Large intestine (tissue), 12 donors: ENCODE measurements around the gene FFAR2. TPM values are rescaled to one million over a fixed set of nuclear protein-coding genes. Genes with fewer than 3 reads are reported as not detected.
"Not testable (repeated sequence)": the region's sequence is repeated elsewhere in the genome, so short reads cannot be mapped to it uniquely, and the experiment has no call there.

Source experiments
- DNase-seq, 2 donors: peaks; one replicate each; pipeline versions ENCODE4 v3.0.0 to v3.0.0-alpha.2; 2013
- H3K27ac ChIP-seq: one replicate; pipeline ENCODE4 v1.5.1; 2013; ENCODE audit warnings: low read length
- H3K27me3 ChIP-seq: 2 replicates; pipeline ENCODE4 v1.6.1; 2013; ENCODE audit warnings: low read length; ENCODE audit not compliant: control insufficient read depth, insufficient read depth
- H3K36me3 ChIP-seq: 2 replicates; pipeline ENCODE4 v1.6.1; 2013; ENCODE audit warnings: low read length; ENCODE audit not compliant: control insufficient read depth, insufficient read depth
- H3K4me1 ChIP-seq: one replicate; pipeline ENCODE4 v1.6.1; 2013; ENCODE audit warnings: low read length; ENCODE audit not compliant: control insufficient read depth, insufficient read depth
- H3K4me3 ChIP-seq: one replicate; pipeline ENCODE4 v1.5.1; 2013; ENCODE audit warnings: low read length
- H3K9me3 ChIP-seq: one replicate; pipeline ENCODE4 v1.6.1; 2013; ENCODE audit warnings: mild to moderate bottlenecking, low read depth, low read length, moderate library complexity; ENCODE audit not compliant: control insufficient read depth
- WGBS: methylation state at CpG from one replicate; pipeline ENCODE4 v1.1.5; 2013; ENCODE audit warnings: low lambda C conversion rate; ENCODE audit not compliant: insufficient coverage; 5-methylcytosine and 5-hydroxymethylcytosine counted together
- long read RNA-seq, 11 donors: transcript quantifications; one replicate each; lab custom pipeline, GENCODE V29; 2026
- polyA plus RNA-seq: library from polyadenylated mRNA; unstranded; fragments of 120-200 nt; gene quantifications from one replicate; pipeline ENCODE4 v1.2.1, GENCODE V29; 2013

The FFAR2 gene
- 3.1 TPM for polyA plus RNA-seq
- long read RNA-seq, donor 1, partial matches to known transcripts, result 0 of 1 reads
- long read RNA-seq, donor 1, other reads (novel, unspliced or antisense), result 0 of 1 reads
- long read RNA-seq, donor 2, transcript FFAR2-201 (1 exons, 2,051 nt), result major isoform, 7 of 7 reads
- long read RNA-seq, donor 2, partial matches to known transcripts, result 0 of 7 reads
- long read RNA-seq, donor 2, other reads (novel, unspliced or antisense), result 0 of 7 reads
- long read RNA-seq, donor 3, result 0 reads
- long read RNA-seq, donor 4, result 0 reads
- long read RNA-seq, donor 5, result 0 reads
- long read RNA-seq, donor 6, partial matches to known transcripts, result 0 of 4 reads
- long read RNA-seq, donor 6, other reads (novel, unspliced or antisense), result 0 of 4 reads
- long read RNA-seq, donor 7, partial matches to known transcripts, result 0 of 1 reads
- long read RNA-seq, donor 7, other reads (novel, unspliced or antisense), result 0 of 1 reads
- long read RNA-seq, donor 8, partial matches to known transcripts, result 0 of 2 reads
- long read RNA-seq, donor 8, other reads (novel, unspliced or antisense), result 0 of 2 reads
- long read RNA-seq, donor 9, result 0 reads
- long read RNA-seq, donor 10, partial matches to known transcripts, result 0 of 1 reads
- long read RNA-seq, donor 10, other reads (novel, unspliced or antisense), result 0 of 1 reads
- long read RNA-seq, donor 11, transcript FFAR2-201 (1 exons, 2,051 nt), result major isoform, 5 of 6 reads
- long read RNA-seq, donor 11, partial matches to known transcripts, result 0 of 6 reads
- long read RNA-seq, donor 11, other reads (novel, unspliced or antisense), result 0 of 6 reads

GRCh38 chr19:35447606-35448469 is at the start of gene FFAR2:
FFAR2 (plus strand) TSS chr19:35448257; CDS start chr19:35449715, 1,458 bp downstream.
- WGBS, result 69% methylated on average over 7 of the region's 12 CpGs
- Histone ChIP-seq H3K27me3 (no peaks in the 10 kb centered on the region), H3K9me3 (peaks cover 4% of the 10 kb centered on the region), H3K36me3 (no peaks in the 10 kb centered on the region), H3K4me3 (no peak within 1 kb of the TSS), H3K4me1 (peaks cover 16% of the 10 kb centered on the region), H3K27ac (peak within 1 kb of the TSS; percentile 48)
- no peak for DNase-seq

GRCh38 chr19:35398570-35398969 is 49.5 kb upstream of the FFAR2 start:
- Histone ChIP-seq H3K27me3 (no peaks in the 10 kb centered on the region), H3K4me1 (peaks cover 4% of the 10 kb centered on the region), H3K36me3 (no peaks in the 10 kb centered on the region), H3K4me3 (no peak overlapping the region), H3K27ac (no peak overlapping the region), H3K9me3 (no peaks in the 10 kb centered on the region)
- 95% methylated on average over 3 of the region's 12 CpGs for WGBS
- DNase-seq, result no peak

GRCh38 chr19:35399231-35399630 is 48.8 kb upstream of the FFAR2 start:
- Histone ChIP-seq H3K9me3 (no peaks in the 10 kb centered on the region), H3K4me1 (peaks cover 4% of the 10 kb centered on the region), H3K27me3 (no peaks in the 10 kb centered on the region), H3K4me3 (no peak overlapping the region), H3K36me3 (no peaks in the 10 kb centered on the region), H3K27ac (no peak overlapping the region)
- no peak for DNase-seq
- no CpG with 5 or more reads among the region's 4 CpGs for WGBS

GRCh38 chr19:35399948-35400772 is 47.9 kb upstream of the FFAR2 start:
- no peaks in the 10 kb centered on the region for H3K27me3 ChIP-seq
- H3K36me3 ChIP-seq, result no peaks in the 10 kb centered on the region
- no peak overlapping the region for H3K4me3 ChIP-seq
- no peak overlapping the region for H3K27ac ChIP-seq
- 50% methylated on average over 2 of the region's 10 CpGs for WGBS
- peaks cover 4% of the 10 kb centered on the region for H3K4me1 ChIP-seq
- no peak for DNase-seq
- H3K9me3 ChIP-seq, result no peaks in the 10 kb centered on the region

GRCh38 chr19:35400773-35401100 is 47.3 kb upstream of the FFAR2 start:
- peaks cover 2% of the 10 kb centered on the region for H3K4me1 ChIP-seq
- no peak overlapping the region for H3K27ac ChIP-seq
- no peaks in the 10 kb centered on the region for H3K36me3 ChIP-seq
- H3K9me3 ChIP-seq, result no peaks in the 10 kb centered on the region
- H3K4me3 ChIP-seq, result no peak overlapping the region
- no peaks in the 10 kb centered on the region for H3K27me3 ChIP-seq
- DNase-seq, result no peak
- WGBS, result no CpG with 5 or more reads among the region's 7 CpGs

- not testable (repeated sequence) for H3K36me3 ChIP-seq, DNase-seq, H3K9me3 ChIP-seq, H3K4me1 ChIP-seq, H3K27ac ChIP-seq, H3K4me3 ChIP-seq, H3K27me3 ChIP-seq
- no CpG with 5 or more reads among the region's 9 CpGs for WGBS
Observed at GRCh38 chr19:35401416-35401815, 46.6 kb upstream of the FFAR2 start.

- no peaks in the 10 kb centered on the region for H3K9me3 ChIP-seq
- WGBS, result 92% methylated on average over 2 of the region's 8 CpGs
- DNase-seq, result no peak
Observed at GRCh38 chr19:35403116-35403760, 44.8 kb upstream of the FFAR2 start.

GRCh38 chr19:35404879-35405622 is 43.0 kb upstream of the FFAR2 start:
- H3K36me3 ChIP-seq, result no peaks in the 10 kb centered on the region
- no peak overlapping the region for H3K27ac ChIP-seq
- H3K9me3 ChIP-seq, result no peaks in the 10 kb centered on the region
- no peaks in the 10 kb centered on the region for H3K4me1 ChIP-seq
- no CpG with 5 or more reads among the region's 11 CpGs for WGBS
- H3K27me3 ChIP-seq, result no peaks in the 10 kb centered on the region
- peak; percentile 26 to 30 for DNase-seq
- no peak overlapping the region for H3K4me3 ChIP-seq

More at GRCh38 chr19:35403116-35403760, 44.8 kb upstream of the FFAR2 start:
- Histone ChIP-seq H3K27ac (no peak overlapping the region), H3K4me1 (no peaks in the 10 kb centered on the region), H3K4me3 (no peak overlapping the region), H3K36me3 (no peaks in the 10 kb centered on the region), H3K27me3 (no peaks in the 10 kb centered on the region)

GRCh38 chr19:35407619-35408018 is 40.4 kb upstream of the FFAR2 start:
- no peaks in the 10 kb centered on the region for H3K9me3 ChIP-seq
- no peaks in the 10 kb centered on the region for H3K4me1 ChIP-seq
- no peak overlapping the region for H3K4me3 ChIP-seq
- H3K27me3 ChIP-seq, result no peaks in the 10 kb centered on the region
- no peak for DNase-seq
- no CpG with 5 or more reads among the region's 6 CpGs for WGBS
- no peak overlapping the region for H3K27ac ChIP-seq
- H3K36me3 ChIP-seq, result no peaks in the 10 kb centered on the region
